Activated naive CD8-positive, alpha-beta T cell treated with anti-CD3 and anti-CD28 coated beads, Interleukin-2, amount 50 U/mL, for 16 hours (primary cell): ENCODE data around the gene NOL4L.
"Not testable (repeated sequence)": the region's sequence is repeated elsewhere in the genome, so short reads cannot be mapped to it uniquely, and the experiment has no call there.

Experiments
- DNase-seq: peaks from one replicate; pipeline ENCODE4 v3.0.0-alpha.2; 2020; ENCODE audit warnings: low read depth, low spot score

The NOL4L gene

DNA sequence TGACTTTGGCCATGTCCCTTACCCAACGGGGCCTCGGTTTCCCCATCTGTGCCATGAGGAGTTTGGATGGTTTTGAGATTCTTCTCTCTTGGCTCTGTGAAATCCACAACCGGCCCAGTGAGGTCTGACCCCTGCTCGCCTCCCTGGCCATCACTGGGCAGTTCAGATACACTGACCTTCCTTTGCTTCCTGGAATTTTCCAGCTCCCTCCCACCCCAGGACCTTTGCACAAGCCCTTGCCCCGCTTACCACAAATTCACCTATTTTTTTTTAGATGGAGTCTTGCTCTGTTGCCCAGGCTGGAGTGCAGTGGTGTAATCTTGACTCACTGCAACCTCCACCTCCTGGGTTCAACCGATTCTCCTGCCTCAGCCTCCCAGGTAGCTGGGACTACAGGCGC lies 12.6 kb upstream of the NOL4L start:
- no peak for DNase-seq

DNA sequence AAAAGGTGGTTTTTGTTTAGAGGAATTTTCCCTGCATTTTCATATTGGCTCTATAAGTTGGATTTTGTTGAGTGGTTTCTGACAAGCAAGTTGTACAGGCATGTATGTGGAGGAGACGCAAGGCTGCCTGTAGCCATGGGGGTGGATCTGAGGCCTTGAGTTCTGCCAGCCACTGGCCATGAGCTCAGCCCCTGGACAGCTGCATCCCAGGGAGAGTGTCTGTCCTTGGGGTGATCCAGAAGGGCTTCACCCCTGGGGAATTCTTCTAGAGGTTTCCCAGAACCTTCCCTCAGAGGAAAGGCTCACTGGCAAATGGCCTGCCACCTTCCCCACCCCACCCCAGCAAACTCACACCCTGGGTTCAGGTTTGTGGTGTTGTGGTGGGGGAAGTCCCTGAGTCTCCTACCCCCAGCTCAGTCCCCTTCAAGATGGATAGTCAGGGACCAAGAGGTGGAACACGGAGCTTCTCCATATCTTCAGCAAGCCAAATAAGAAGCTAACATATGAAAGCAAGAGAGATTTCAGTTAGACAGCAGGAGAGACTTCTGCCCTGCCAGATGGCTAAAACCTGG lies 11.6 kb upstream of the NOL4L start:
- DNase-seq, result no peak

DNA sequence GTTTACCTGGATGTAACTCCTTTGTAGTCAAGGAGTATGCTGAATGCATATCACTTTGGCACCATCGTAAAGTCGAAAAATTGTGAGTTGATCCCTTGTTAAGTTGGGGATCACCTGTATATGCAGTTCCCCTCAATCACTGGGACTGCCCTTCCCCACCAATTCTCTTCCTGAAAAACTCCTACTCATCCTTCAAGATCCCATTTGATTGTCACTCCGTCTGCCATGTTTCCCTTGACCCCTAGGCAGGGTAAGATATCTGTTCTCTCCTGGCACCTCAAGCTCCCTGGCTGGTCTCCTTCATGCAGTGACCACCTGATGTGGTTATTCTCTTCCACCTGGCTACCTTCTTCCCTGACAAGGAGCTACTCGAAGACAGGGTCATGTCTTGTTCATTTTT lies 10.0 kb upstream of the NOL4L start:
- DNase-seq, result no peak

DNA sequence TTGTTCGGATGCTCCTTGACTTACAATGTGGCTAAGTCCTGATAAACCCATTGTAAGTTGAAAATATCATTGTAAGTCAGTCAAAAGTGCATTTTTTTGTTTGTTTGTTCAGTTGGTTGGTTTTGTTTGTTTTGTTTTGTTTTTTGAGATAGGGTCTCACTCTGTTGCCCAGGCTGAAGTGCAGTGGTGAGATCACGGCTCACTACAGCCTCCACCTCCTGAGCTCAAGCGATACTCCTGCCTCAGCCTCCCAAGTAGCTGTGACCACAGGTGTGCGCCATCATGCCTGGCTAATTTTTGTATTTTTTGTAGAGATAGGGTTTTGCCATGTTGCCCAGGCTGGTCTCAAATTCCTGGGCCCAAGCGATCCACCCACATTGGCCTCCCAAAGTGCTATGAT lies 9.5 kb upstream of the NOL4L start:
- DNase-seq, result not testable (repeated sequence)

DNA sequence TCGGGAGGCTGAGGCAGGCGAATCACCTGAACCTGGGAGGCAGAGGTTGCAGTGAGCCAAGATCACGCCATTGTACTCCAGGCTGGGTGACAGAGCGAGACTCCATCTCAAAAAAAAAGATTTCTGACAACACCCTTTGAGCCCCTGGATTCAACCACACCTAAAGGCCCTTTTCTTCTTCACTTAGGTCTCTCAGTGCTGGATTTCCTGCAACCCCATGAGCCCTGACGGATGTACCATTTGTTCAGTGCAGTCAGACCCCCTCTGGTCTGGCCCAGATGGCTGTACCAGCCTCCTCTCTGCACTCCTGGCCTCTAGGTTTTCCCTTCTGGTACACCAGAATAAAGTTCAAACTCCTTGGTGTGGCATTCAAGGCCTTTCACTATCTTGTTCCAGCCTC lies 9.1 kb upstream of the NOL4L start:
- DNase-seq, result no peak

DNA sequence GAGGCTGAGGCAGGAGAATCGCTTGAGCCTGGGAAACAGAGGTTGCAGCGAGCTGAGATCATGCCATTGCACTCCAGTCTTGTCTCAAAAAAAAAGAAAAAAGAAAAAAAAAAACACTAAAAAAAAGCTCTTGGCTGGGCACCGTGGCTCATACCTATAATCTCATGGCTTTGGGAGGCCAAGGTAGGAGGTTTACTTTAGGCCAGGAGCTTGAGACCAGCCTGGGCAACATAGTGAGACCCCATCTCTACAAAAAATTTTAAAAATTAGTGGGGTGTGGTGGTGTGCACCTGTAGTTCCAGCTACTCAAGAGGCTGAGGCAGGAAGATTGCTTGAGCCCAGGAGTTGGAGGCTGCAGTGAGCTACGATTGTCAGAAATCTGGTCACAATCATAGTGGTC lies 7.5 kb upstream of the NOL4L start:
- DNase-seq, result not testable (repeated sequence)

DNA sequence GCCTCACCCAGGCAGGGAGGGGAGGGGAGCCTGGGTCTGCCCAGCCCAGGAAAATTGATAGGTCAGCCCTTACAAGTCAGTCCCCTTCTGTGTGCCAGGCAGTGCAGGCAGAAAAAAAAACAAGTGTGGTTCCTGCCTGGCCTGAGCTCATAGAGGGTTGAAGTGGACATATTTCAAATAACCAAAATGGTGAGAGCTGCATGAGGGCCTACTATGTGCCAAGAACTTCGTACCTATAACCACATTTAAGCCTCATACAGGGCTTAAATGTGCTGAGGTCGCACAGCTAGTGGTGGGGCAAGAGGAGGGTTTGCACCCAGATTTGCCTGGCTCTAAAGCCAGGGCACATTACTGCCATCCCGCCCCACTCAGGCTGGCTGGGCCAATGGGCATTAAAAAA lies 6.9 kb upstream of the NOL4L start:
- DNase-seq, result no peak

DNA sequence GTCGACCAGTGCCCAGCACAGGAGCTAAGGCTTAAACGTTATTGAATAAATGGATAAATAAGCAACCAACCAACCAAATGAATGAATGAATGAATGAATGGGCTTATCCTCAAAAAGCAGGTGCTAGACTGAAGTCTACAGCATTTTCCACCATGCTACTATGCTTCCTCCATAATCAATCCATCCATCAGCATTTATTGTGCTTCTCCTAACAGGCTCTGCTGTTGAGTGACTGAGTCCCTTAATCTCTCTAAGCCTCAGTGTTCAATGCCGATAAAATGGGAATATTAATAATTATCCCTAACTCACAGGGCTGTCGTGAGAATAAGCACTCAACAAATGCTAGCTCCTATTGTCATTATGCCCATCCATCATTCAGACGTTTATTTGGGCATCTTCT lies 4.6 kb upstream of the NOL4L start:
- DNase-seq, result no peak

DNA sequence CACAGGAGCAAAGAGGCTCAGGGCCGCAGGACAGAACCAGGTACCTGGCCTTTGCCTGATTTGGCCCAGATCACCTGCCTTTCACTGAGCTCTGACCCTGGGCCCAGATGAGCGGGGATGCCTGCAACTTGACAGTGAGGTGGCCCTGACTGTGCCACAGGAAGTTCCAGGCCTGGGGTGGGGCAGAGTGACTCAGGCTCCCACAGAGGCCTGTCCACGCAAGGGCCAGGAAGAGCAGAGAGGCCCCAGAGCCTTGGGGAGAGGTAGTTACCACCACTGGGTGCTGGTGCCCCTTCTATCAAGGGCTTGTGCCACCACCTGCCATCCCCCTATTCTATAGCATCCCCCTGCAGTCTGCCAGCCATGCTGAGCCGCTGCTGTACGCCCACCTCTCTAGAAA lies 4.1 kb upstream of the NOL4L start:
- no peak for DNase-seq

DNA sequence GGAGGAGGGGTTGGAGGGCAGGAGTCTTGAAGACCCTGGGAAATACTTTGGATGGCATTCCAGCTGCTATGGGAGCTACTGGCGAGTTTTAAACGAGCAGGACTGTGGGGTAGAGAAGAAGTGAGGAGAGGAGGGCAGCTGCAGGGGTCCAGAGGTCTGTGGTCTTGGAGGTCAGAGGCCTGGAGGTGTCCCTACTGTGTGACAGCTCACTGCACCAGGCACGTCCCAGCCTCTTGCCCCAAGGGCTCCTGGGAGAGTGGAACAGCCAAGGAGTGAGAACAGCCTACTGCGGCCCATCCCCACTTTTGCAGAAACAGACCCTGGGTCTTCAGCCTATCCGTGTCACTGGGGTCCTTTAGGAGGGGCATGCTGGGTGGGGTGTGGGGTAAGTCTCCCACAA lies 2.9 kb upstream of the NOL4L start:
- no peak for DNase-seq

DNA sequence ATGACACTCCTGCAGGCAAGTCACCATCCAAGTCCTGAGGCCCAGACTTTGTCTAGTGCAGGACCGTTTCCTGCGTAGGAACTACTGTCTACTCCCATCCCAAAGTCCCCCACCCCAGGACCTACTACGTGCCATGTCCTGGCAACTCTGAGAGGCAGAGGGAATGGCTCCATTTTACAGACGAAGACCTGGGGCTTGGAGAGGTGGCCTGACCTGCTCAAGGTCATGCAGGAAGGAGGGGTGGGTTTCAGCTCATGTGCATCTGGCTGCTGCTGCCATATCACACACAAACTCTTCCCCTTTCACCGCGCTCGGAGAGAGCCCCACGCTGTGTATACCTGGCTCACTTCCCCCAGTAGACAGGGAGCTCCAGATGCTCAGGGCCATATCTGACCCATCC lies 1.2 kb upstream of the NOL4L start:
- DNase-seq, result no peak

DNA sequence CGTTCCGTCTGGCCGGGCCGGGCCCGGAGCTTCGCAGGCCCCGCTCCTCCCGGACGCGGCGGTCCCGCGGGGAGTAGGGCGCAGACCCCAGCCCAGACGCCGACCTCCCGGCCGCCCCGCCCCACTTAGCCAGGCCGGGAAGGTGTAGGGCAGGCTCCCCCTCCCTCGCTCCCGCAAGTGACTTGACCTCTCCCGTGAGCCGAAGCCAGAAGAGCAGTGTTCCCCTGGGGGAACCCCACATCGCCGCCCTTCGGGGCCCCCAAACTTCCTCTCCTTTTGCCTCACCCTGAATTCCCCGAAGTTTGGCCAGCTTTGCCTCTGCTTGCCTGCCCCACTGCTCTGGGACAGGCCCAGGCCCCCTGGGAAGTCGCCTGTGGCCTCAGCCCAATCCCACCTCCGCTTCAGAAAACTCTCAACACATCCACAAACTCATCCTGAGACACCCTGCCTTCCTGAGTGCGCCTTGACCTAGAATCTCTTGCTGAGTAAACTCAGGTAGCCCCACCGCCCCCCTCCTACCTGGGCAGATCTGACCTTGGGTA lies 524 bp upstream of the NOL4L start:
- no peak for DNase-seq

DNA sequence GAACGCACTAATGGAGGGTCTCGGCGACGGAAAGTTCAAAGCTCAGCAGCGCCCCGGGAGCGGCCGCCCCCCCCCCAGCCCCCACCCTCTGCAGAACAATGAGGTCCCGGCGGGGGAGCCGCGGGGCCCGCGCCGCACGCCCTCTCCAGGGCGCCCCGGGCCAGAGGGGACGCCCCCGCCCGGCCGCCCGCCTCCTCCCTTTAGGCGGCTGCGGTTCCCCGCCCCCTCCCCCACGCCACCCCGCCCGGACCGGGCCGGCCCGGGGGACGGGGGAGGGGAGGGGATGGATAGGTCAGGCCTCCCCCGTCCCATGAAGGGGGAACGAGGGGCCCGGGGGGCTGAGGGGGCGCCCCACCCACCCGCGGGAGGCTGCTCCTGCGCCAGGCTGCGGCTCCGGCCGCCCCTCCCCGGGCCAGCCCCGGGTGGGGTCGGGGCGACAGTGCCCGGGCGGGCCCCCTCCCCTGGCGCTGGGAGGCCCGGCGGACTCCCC lies 1.5 kb downstream of the NOL4L start:
- DNase-seq, result no peak

DNA sequence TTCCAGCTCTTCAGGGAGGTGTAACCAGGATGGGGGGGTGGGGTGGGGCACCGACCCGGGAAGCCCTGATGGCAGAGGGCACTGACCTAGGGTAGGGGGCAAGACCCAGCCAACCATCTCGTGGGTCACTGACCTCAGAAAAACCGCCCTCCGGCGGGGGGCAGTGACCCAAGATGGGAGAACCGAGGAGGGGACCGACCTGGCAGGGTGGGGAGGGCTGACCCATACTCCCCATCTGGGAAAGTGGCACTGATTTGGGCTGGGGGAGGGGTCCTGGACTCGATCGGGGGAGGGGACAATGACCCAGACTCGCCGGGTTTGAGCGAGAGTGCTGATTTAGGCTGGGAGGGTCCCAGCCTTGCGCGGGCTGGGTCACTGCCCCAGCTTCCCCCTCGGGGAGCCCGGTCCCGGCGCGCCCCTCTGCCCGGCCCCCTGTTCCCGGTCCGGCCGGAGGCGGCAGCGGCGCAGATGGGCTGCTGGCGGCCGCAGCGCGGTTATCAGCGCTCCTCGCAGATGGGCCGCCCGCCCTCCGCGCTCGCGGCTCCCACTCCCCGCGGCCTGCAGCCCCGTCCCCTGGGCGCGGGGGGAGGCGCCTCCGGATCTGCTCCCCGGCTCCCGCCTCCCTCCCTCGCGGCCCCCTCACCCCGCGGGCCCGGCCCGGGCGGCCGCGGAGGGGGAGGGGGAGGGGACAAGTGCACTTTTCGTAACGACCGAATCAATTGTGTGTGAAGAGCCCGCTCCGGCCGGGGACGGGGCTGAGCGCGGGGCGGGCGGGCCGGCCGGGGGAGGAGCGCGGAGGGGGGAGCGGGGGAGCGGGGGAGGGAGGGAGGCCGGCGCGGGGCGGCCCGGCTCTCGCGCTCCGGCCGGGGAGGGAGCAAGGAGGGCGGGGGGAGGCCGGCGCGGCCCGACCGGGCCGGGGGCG lies 2.2 kb downstream of the NOL4L start:
- no peak for DNase-seq

DNA sequence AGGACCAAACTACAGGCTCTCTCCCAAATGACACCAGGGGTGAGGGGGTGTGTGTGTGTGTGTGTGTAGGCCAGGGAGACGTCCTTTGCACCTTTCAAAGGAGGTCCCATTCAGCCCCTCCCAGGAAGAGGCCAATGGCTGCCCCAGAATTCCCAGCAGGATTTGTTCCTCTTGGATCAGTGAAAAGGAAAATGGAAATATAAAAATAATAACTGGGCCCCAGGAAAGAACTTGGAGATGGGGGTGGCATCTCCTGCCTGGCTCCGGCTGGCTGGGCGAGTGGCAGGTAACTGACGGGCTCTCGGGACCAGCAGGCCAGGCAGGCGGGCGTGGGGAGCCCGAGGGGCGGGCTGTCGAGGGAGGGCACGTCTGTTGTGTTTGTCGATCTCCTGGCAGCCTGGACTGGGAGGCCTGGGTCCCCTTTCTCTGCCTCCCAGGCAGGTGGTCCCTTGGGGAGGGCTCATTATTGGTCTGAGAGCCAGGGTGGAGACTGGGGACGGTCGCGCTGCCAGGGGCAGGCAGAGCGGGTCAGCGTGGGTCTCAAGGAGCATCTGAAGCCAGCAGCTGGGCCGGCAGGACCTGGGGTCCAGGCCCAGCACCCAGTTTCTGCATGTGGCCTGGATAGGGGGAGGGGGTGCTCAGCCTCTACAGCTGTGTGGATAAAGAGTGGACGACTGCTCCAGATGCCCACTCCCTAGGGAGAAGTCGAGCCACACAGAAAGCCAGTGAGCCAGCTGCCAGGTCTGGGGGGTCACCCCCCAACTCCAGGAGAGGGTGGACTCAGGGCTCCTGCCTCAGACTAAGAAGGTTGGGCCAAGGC lies 3.1 kb downstream of the NOL4L start:
- no peak for DNase-seq

DNA sequence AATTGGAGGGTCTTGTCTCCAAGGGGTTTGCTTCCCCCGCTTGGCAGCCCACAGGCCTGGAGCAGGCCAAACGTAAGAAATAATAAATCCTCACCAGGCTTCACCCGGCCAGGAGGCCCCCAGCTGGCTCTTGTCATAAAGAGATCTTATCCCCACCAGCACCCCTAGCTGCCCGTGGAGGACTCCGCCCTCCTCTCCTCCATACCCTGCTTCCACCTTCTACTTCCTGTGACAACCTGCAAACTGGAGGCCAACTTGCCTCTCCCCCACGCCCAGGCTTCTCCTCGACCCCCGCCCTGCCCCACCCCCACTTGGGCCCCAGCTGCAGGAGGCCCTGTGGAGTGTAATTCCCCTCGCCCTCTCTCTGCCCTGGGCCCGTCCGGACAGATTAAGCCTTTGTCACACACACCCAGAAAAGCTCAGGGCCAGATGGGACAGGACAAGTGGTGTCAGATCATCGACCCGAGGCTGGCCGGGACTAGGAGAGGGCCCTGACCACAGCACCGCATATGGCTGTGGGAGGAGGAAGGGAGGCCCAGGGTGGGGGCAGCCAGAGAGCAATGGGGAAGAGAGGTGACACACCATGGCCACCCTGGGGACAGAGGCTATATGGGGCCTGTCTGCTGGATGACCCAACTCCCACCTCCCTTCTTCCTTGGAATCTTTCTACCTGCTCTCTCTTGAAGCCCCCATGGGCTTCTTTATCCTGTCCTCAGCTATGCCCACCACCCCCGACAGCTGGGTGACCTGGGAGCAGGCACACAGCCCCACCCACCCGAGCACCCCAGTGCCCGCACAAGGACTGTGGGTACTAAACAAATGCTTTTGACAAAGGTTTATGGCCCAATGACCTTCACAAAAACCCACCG lies 3.9 kb downstream of the NOL4L start:
- no peak for DNase-seq

DNA sequence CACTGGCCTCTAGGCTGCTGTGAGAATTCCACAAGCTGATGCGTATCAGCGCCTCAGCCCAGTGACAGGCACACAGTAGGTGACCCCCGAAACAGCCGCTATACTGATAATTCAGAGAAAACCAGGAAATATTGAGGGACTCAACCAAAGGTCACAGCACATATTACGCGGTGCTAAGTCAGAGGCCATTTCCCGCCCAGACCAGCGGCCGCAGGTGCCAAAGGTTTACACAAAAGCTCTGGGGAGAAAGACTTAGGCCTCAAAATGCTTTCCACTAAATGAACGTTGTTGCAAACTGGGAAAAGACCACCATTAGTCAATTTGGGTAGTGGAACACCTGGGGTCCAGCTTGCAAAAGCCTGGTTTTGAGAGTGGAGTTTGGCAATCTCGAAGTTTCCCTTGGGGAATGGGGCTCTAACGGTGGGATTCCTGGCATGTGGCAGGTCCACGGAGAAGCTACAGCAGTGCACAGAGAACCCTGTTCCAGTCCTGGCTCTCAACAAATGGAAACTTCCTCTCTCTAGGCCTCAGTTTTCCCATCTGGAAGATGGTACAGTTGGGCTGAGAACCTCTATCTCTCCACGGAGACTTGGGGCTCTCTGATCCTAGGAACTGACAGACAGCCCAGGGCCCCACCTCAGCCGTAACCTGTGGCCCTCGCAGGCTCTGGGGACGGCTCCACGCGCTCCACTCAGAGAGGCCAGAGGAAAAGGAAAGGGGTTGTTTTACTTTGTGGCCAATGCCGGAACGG lies 4.7 kb downstream of the NOL4L start:
- no peak for DNase-seq

DNA sequence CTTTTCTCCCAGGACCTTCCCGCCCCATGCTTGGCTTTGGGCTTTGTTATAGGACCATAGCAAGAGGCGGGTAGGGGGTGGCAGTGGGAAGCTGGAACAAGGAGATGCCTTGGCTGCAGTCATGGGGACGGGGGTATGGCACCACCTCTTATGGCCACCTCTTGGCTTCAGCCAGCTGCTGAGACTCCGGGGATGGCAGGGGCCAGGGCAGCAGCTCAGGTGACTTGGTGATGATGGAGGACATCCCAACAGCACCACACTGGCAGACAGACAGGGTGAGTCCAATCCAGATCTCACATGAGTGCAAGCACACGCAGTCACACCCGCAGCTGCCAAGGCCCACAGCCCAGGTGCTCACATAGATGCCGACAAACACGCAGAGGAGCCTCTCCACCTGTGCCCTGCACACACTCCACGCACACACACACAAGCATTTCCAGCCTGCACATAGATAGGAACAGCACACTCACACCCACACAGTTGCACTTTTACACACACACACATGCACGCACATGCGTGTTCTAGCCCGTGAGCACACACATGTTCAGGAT lies 6.2 kb downstream of the NOL4L start:
- no peak for DNase-seq

DNA sequence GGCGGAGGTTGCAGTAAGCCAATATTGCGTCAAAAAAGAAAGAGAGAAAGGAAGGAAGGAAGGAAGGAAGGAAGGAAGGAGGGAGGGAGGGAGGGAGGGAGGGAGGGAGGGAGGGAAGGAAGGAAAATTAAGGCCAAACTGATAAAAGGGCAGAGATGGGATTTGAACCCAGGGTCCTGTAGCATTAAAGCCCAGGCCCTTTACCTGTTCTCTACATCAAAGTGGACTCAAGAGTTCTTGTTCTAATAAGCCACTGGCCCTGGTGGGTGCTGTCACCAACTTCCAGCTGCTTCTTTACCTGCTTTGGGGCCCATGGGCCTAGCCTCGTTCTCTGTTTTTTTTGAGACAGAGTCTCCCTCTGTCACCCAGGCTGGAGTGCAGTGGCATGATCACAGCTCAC lies 7.1 kb downstream of the NOL4L start:
- not testable (repeated sequence) for DNase-seq

DNA sequence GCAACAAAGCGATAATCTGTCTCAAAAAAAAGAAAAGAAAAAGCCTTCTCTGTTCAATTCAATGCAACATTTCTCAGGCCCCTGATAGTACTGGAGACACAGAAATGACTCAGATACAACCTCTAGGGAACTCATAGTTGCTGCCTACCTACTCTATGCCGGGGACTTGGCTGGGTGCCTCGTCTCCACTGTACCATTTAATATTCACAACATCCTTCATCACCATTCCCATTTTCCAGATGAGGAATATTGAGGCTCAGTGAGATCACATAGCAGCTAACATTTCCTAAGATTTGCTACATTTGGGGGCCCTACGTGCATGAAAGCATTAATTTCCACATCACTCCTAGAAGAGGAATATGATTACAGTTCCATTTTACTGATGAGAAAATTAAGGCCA lies 7.5 kb downstream of the NOL4L start:
- DNase-seq, result no peak
